Stomach smooth muscle (tissue), 2 donors: ENCODE results near the gene KATNAL1.
"Not testable (repeated sequence)": the region's sequence is repeated elsewhere in the genome, so short reads cannot be mapped to it uniquely, and the experiment has no call there.

Source experiments
- H3K27ac ChIP-seq: one replicate; pipeline ENCODE4 v1.7.0; 2013; ENCODE audit warnings: mild to moderate bottlenecking, low read length, inconsistent platforms
- H3K27me3 ChIP-seq, 2 donors: one replicate each; pipeline ENCODE4 v1.7.0; 2013; ENCODE audit warnings: low read length in 2 of 2; ENCODE audit not compliant: insufficient read depth in 2 of 2, control insufficient read depth in 1 of 2
- H3K36me3 ChIP-seq, 2 donors: one replicate each; pipeline ENCODE4 v1.7.0; 2013; ENCODE audit warnings: low read length in 2 of 2; ENCODE audit not compliant: control insufficient read depth in 2 of 2, insufficient read depth in 2 of 2
- H3K4me1 ChIP-seq: one replicate; pipeline ENCODE4 v1.7.0; 2013; ENCODE audit warnings: low read length; ENCODE audit not compliant: control insufficient read depth, insufficient read depth
- H3K4me3 ChIP-seq, 2 donors: one replicate each; pipeline ENCODE4 v1.7.0; 2013; ENCODE audit warnings: low read length in 2 of 2
- H3K9ac ChIP-seq, 2 donors: one replicate each; pipeline ENCODE4 v1.7.0; 2013; ENCODE audit warnings: low read length in 2 of 2, mild to moderate bottlenecking in 1 of 2
- H3K9me3 ChIP-seq, 2 donors: one replicate each; pipeline ENCODE4 v1.7.0; 2013; ENCODE audit warnings: low read length in 2 of 2; ENCODE audit not compliant: control insufficient read depth in 2 of 2
- donor health status: healthy.
- donor health status: Pancreatic carcinoma.

The KATNAL1 gene

GRCh38 chr13:30294004-30294403 lies 13.3 kb downstream of the KATNAL1 start:
- no peak overlapping the region for H3K4me3 ChIP-seq
- H3K4me1 ChIP-seq: peaks cover 8% of the 10 kb centered on the region
- H3K36me3 ChIP-seq: no peaks in the 10 kb centered on the region
- H3K27ac ChIP-seq: no peak overlapping the region
- H3K9me3 ChIP-seq: no peaks in the 10 kb centered on the region
- no peak overlapping the region for H3K9ac ChIP-seq
- H3K27me3 ChIP-seq: no peaks in the 10 kb centered on the region

- Histone ChIP-seq H3K9me3 (no peaks in the 10 kb centered on the region), H3K4me3 (no peak overlapping the region), H3K27ac (no peak overlapping the region), H3K36me3 (no peaks in the 10 kb centered on the region), H3K9ac (no peak overlapping the region), H3K4me1 (peaks cover 8% of the 10 kb centered on the region), H3K27me3 (no peaks in the 10 kb centered on the region)
These were observed 15.0 kb downstream of the KATNAL1 start for GRCh38 chr13:30292325-30292724.

- Histone ChIP-seq H3K4me1 (peaks cover 8% of the 10 kb centered on the region), H3K4me3 (no peak overlapping the region), H3K9ac (no peak overlapping the region), H3K9me3 (no peaks in the 10 kb centered on the region), H3K27ac (no peak overlapping the region), H3K27me3 (no peaks in the 10 kb centered on the region), H3K36me3 (no peaks in the 10 kb centered on the region)
These were observed 16.4 kb downstream of the KATNAL1 start for GRCh38 chr13:30290812-30291436.

- peaks cover 5% of the 10 kb centered on the region for H3K4me1 ChIP-seq
- H3K4me3 ChIP-seq: no peak overlapping the region
- H3K9ac ChIP-seq: no peak overlapping the region
- H3K9me3 ChIP-seq: no peaks in the 10 kb centered on the region
- no peaks in the 10 kb centered on the region for H3K36me3 ChIP-seq
- H3K27ac ChIP-seq: no peak overlapping the region
- no peaks in the 10 kb centered on the region for H3K27me3 ChIP-seq
These were observed 17.8 kb downstream of the KATNAL1 start for GRCh38 chr13:30289533-30289932.

GRCh38 chr13:30286059-30286458 lies 21.3 kb downstream of the KATNAL1 start:
- H3K9me3 ChIP-seq, H3K9ac ChIP-seq, H3K36me3 ChIP-seq, H3K27ac ChIP-seq, H3K27me3 ChIP-seq, H3K4me1 ChIP-seq, H3K4me3 ChIP-seq: not testable (repeated sequence)

GRCh38 chr13:30276178-30276577 lies 31.2 kb downstream of the KATNAL1 start:
- Histone ChIP-seq H3K9me3 (no peaks in the 10 kb centered on the region), H3K4me1 (no peaks in the 10 kb centered on the region), H3K36me3 (peaks cover 3% of the 10 kb centered on the region in 2 donors), H3K9ac (no peak overlapping the region), H3K27me3 (no peaks in the 10 kb centered on the region), H3K27ac (no peak overlapping the region), H3K4me3 (no peak overlapping the region)

GRCh38 chr13:30274083-30274482 lies 33.3 kb downstream of the KATNAL1 start:
- Histone ChIP-seq H3K36me3 (peaks cover 0 to 3% of the 10 kb centered on the region in 2 donors), H3K9ac (no peak overlapping the region), H3K4me1 (no peaks in the 10 kb centered on the region), H3K27ac (no peak overlapping the region), H3K4me3 (no peak overlapping the region), H3K27me3 (no peaks in the 10 kb centered on the region), H3K9me3 (no peaks in the 10 kb centered on the region)

- not testable (repeated sequence) for H3K27me3 ChIP-seq, H3K36me3 ChIP-seq, H3K9ac ChIP-seq, H3K9me3 ChIP-seq, H3K27ac ChIP-seq, H3K4me3 ChIP-seq, H3K4me1 ChIP-seq
These were observed 37.3 kb downstream of the KATNAL1 start for GRCh38 chr13:30270035-30270434.

GRCh38 chr13:30268673-30269072 lies 38.7 kb downstream of the KATNAL1 start:
- H3K27ac ChIP-seq: no peak overlapping the region
- no peak overlapping the region for H3K9ac ChIP-seq
- no peak overlapping the region for H3K4me3 ChIP-seq
- H3K9me3 ChIP-seq: no peaks in the 10 kb centered on the region
- H3K36me3 ChIP-seq: no peaks in the 10 kb centered on the region
- H3K4me1 ChIP-seq: no peaks in the 10 kb centered on the region
- H3K27me3 ChIP-seq: no peaks in the 10 kb centered on the region

GRCh38 chr13:30266756-30267155 lies 40.6 kb downstream of the KATNAL1 start:
- Histone ChIP-seq H3K36me3 (no peaks in the 10 kb centered on the region), H3K4me1 (no peaks in the 10 kb centered on the region), H3K9me3 (no peaks in the 10 kb centered on the region)

GRCh38 chr13:30259149-30259733 lies 48.1 kb downstream of the KATNAL1 start:
- H3K4me1 ChIP-seq, H3K9me3 ChIP-seq, H3K4me3 ChIP-seq, H3K9ac ChIP-seq, H3K36me3 ChIP-seq, H3K27me3 ChIP-seq, H3K27ac ChIP-seq: not testable (repeated sequence)

More at GRCh38 chr13:30266756-30267155, 40.6 kb downstream of the KATNAL1 start:
- Histone ChIP-seq H3K27ac (no peak overlapping the region), H3K9ac (no peak overlapping the region), H3K4me3 (no peak overlapping the region), H3K27me3 (no peaks in the 10 kb centered on the region)
